HG03097 (cell line): ENCODE measurements around the gene ABCC3.

Source experiments
- ATAC-seq: cut with Tn5 transposase; IDR thresholded peaks from one replicate; pipeline ENCODE4 v1.9.1; 2021; ENCODE audit not compliant: unreplicated experiment, low FRiP score

The ABCC3 gene

DNA sequence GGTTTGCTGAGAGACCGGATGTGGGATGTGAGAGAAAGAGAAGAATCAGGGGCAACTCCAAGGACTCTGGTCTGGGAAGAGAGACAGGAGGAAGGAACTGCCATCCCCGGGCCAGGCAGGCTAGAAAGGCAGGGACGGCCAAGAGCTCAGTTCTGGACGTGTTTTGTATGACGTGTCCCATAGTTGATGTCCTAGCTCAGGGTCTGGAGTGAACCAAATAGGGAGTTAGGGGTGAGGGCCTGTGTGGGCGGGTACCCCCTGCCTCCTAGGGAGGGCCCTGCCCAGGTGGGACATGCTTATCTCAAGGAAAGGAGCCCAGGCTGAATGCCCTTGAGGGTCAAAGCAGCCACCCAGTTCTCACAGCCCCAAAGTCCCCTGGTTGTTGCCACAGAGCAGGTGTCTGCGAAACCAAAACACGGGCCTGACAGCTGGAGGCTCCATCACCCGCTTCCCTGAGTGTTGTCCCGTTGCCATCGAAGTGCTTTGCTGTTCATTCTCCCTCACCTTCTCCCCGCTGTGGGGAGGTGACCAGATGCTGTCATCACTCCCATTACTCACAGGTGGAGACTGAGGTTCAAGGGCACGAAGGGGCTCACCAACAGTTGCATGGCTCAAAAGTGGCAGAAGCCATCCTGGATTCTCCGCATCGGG is 7.5 kb downstream of the ABCC3 start:
- no peak for ATAC-seq

GRCh38 chr17:50642722-50643656 is 8.3 kb downstream of the ABCC3 start:
- ATAC-seq = no peak

- no peak for ATAC-seq
Observed at GRCh38 chr17:50645748-50646682, 11.3 kb downstream of the ABCC3 start.

GRCh38 chr17:50647187-50647586 is 12.5 kb downstream of the ABCC3 start:
- ATAC-seq = no peak

GRCh38 chr17:50649042-50649908 is 14.6 kb downstream of the ABCC3 start:
- no peak for ATAC-seq

- no peak for ATAC-seq
Observed at GRCh38 chr17:50651661-50652060, 17.0 kb downstream of the ABCC3 start.

DNA sequence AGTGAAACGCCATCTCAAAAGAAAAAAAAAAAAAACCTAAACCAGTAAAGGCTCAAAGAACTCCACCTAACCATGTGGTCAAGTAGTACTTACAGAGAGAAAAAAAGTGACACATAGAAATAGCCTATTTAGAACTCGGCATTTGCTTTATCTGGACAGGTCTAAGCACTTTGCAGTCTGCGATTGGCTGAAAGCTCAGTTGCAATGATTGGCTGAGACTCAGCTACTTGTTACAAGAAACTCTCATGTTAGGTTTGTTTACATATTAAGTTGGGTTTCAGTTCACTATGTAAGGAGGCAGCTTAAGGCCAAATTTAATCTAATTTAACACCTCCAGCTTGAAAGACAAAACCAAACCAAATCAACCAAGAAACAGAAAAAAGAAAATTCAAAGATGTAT is 19.1 kb downstream of the ABCC3 start:
- ATAC-seq = no peak

DNA sequence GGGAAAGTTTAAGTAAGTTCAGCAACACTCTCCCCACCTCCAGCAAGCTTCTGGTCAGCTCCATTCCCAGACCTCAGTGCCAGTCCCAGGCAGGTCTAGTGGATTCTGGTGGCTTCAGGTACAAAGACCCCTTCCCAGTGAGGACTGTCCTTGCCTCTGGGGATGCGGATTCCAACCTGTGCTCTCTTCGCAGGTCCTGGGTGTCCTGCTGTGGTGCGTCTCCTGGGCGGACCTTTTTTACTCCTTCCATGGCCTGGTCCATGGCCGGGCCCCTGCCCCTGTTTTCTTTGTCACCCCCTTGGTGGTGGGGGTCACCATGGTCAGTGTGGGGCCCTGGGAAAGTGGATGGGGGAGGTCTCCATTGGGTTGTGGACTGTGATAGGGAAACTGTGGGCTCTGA is 21.8 kb downstream of the ABCC3 start:
- no peak for ATAC-seq

DNA sequence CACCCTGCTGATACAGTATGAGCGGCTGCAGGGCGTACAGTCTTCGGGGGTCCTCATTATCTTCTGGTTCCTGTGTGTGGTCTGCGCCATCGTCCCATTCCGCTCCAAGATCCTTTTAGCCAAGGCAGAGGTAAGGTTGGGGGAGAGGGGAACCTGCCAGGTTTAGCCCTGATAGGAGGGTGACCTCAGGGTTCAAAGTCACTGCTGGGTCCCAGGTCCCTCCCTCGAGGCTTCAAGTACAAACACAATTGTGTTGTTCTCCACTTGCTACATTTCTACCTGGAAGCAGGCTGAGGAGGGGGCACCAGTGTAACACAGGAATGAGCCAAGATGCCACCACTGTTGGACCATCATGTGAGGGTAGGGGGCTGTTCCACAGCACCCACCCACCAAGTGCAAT is 22.4 kb downstream of the ABCC3 start:
- no peak for ATAC-seq

DNA sequence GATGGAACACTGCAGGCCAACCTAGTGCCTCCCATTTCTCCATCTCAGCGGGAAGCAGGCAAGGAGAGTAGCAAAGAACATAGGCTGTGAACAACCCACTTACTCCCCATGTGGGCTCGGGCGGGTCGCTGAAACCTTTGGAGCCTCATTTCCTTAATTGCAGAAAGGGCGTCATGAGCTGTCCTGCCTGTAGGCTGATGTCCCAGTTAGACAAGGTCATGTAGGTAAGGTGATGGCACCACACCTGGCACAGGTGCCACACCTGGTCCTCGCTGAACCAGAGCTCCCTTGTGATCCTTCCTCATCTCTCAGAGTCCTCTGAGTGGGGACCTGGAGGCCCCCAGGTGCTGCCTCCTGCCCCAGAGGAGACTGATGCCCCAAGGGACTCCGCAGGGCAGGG is 22.9 kb downstream of the ABCC3 start:
- ATAC-seq = no peak

DNA sequence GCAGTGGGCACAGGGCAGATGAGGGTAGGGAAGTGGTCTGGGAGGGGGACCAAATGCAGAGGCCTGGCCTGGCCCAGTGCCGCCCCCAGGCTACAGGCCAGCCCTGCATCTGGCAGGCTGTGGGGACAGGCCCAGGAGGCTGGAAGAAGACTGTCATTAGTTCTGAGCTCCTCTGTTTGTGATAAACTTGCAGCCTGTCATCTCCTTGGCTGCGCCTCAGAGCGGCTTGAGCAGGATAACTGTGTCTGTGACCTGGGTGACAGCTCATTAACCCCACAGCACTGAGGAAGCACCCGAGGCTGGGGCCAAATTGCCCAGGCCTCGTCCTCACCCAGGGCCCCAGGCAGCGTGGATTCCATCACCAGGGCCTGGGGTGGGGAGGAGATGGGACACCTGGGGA is 23.9 kb downstream of the ABCC3 start:
- no peak for ATAC-seq

- ATAC-seq = no peak
Observed at GRCh38 chr17:50659179-50659578, 24.5 kb downstream of the ABCC3 start.

DNA sequence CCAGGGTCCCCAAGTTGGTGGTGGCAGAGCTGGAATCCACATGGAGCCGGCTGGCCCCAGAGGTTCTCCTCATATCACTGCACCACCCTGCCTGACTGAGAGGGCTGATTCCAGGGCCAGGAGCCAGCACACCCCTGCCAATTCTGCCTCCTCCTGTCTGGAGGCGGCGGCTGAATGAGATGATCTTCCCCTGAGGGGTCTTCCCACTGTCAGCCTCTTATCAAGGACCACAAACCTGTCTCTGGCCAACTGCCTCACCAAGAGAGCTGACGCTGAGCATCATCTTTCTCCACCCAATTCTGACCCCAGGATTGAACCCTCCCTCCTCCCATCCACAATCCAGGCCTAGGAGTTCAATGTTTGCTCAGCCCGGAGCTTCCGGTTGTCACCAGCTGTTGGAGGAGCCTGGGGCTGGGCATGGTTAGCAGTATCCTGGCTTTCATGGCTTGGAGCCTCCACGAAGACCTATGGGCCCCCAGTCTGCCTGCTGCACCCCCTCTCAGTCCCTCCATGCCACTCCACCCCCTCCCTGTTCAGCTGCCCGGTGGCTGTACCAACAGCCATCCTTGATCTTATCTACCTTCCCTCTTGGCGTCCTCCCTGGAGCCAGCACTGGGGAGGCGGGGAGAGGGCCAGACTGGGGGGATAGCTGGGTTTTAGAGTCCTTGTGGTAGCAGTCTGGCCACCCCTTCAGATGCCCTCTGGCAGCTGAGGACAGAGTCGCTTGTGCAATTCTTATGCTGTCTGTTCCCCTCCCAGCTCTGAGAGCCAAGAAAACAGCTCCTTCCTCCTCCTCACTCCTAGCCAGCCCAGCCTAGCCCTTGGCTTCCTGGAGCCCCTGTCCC is 25.6 kb downstream of the ABCC3 start:
- no peak for ATAC-seq

GRCh38 chr17:50660887-50661345 is 26.2 kb downstream of the ABCC3 start:
- no peak for ATAC-seq

GRCh38 chr17:50661348-50661747 is 26.7 kb downstream of the ABCC3 start:
- ATAC-seq = no peak

DNA sequence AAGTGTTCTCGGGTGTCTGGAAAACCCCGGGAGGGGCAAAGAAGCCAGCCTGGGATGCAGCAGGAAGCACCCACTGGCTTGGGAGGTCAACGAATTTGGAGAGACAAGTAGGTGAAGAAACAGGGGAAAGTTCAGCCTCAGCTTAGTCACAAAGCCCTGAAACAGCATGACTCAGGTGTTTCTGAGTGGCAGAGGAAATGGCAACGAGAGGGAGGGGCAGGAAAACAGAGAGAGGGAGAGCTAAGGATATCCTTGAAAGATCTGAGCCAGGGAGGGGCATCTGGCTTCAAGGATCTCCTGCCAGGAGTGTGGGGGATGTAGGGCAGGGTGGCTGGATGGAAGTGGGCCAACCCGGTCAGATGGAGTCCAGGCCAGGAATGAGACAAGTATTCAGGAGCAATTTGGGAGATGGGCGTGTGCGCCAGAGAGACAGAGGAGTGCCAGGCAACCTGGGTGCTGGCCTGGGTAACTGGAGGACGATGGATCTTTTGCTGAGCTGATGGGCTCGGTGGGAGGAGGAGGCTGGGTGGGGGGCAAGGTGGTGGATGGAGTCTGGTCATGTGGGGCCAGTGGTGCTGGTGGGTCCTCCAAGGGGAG is 27.2 kb downstream of the ABCC3 start:
- ATAC-seq = no peak

GRCh38 chr17:50662632-50663225 is 28.0 kb downstream of the ABCC3 start:
- ATAC-seq = no peak

- no peak for ATAC-seq
Observed at GRCh38 chr17:50663812-50664374, 29.2 kb downstream of the ABCC3 start.
